Kidney glomerular epithelial cell (primary cell): ENCODE measurements around the gene DHX58.

Source experiments
- DNase-seq: peaks from one replicate; lab custom pipeline; 2025; lab: John Stamatoyannopoulos, UW

DHX58 gene

GRCh38 chr17:42053731-42054500, 58.6 kb downstream of the DHX58 start:
- DNase-seq: no peak

DNA sequence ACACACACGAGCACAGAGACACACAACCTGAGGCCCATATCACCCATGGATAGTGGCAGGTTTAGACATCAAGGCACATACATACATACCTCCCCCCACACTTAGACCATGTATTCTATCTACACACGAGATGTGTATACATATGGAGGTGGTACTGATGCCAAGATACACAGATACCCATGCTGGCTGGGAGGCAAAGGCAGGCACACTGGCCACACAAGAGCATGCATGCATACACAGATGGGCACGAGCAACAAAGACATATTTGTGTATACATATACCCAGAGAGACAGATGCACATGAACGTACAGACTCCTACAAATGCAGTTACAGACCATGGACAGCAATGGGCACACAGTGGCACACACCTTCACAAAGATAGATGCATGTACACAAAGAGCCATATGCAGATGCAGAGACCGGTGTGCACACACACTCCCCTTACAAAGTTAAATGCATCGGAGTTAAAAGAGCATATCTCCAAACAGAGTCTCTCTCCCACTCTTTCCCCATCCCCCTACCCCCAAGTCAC, 60.1 kb downstream of the DHX58 start:
- no peak for DNase-seq

- no peak for DNase-seq
Measured at GRCh38 chr17:42051645-42052044, 60.9 kb downstream of the DHX58 start.
